Uterus (tissue), 2 donors: Measurements from ENCODE around the gene KDM4C.

ENCODE experiments used
- CTCF ChIP-seq, 4 experiments: fragments of 200-600 bp in 2 of 4; fragments of 450-650 bp in 2 of 4; sonication (generic) in 2 of 4; IDR thresholded peaks; one replicate each; pipeline ENCODE4 v1.5.1; 2016 to 2019; ENCODE audit warnings: antibody characterized with exemption in 4 of 4, mild to moderate bottlenecking in 2 of 4, moderate library complexity in 1 of 4
- POLR2A ChIP-seq, 2 donors: fragments of 450-650 bp; IDR thresholded peaks; one replicate each; pipeline ENCODE4 v1.6.1; 2016; ENCODE audit warnings: antibody characterized with exemption in 2 of 2, mild to moderate bottlenecking in 1 of 2, moderate library complexity in 1 of 2

- no peak for TF ChIP-seq POLR2A (IDR thresholded peaks at IDR 0.05)
- no peak for TF ChIP-seq CTCF (IDR thresholded peaks at IDR 0.05)
Observed at GRCh38 chr9:6802926-6803325, 45.2 kb downstream of the KDM4C start.
